Fibroblast of lung (primary cell): ENCODE results near the gene HS6ST2. TPM values are rescaled to one million over a fixed set of nuclear protein-coding genes. Genes with fewer than 3 reads are reported as not detected.

Source experiments
- DNase-seq, 2 donors: peaks; one replicate each; pipeline versions ENCODE4 v3.0.0 to v3.0.0-alpha.2; 2010; ENCODE audit warnings: low read depth in 2 of 2
- H2AFZ ChIP-seq: 2 replicates; pipeline ENCODE4 v1.5.1; 2012; ENCODE audit warnings: low read length, control low read depth, inconsistent platforms
- H3K27ac ChIP-seq: 2 replicates; pipeline ENCODE4 v1.5.1; 2011; ENCODE audit warnings: low read length, control low read depth; ENCODE audit not compliant: insufficient read depth
- H3K27me3 ChIP-seq: 2 replicates; pipeline ENCODE4 v1.5.1; 2011; ENCODE audit warnings: mild to moderate bottlenecking, low read length; ENCODE audit not compliant: control insufficient read depth, insufficient read depth
- H3K36me3 ChIP-seq: 2 replicates; pipeline ENCODE4 v1.5.1; 2011; ENCODE audit warnings: low read length; ENCODE audit not compliant: control insufficient read depth, insufficient read depth
- H3K4me1 ChIP-seq: 2 replicates; pipeline ENCODE4 v1.5.1; 2011; ENCODE audit warnings: low read length; ENCODE audit not compliant: control insufficient read depth, insufficient read depth; ENCODE audit errors: extremely low read depth
- H3K4me2 ChIP-seq: 2 replicates; pipeline ENCODE4 v1.5.1; 2011; ENCODE audit warnings: low read length, control low read depth; ENCODE audit not compliant: insufficient read depth; ENCODE audit errors: extremely low read depth
- H3K4me3 ChIP-seq, 4 experiments: fragments of 200-600 bp in 1 of 4; sonication (generic) in 1 of 4; replicated peaks in 1 of 4; 2 replicates each; pipeline ENCODE4 v1.5.1; 2011 to 2016; ENCODE audit warnings: low read length in 4 of 4, low read depth in 3 of 4, mild to moderate bottlenecking in 3 of 4, control low read depth in 2 of 4, inconsistent platforms in 1 of 4, mixed read lengths in 1 of 4; ENCODE audit not compliant: insufficient read depth in 1 of 4; ENCODE audit errors: control extremely low read depth in 1 of 4
- H3K79me2 ChIP-seq: 2 replicates; pipeline ENCODE4 v1.5.1; 2012; ENCODE audit warnings: mild to moderate bottlenecking, low read length, inconsistent platforms; ENCODE audit not compliant: control insufficient read depth, insufficient read depth
- H3K9ac ChIP-seq: 2 replicates; pipeline ENCODE4 v1.5.1; 2011; ENCODE audit warnings: mild to moderate bottlenecking, low read length, control low read depth; ENCODE audit not compliant: insufficient read depth
- H3K9me3 ChIP-seq: 2 replicates; pipeline ENCODE4 v1.5.1; 2012; ENCODE audit warnings: low read depth, low read length; ENCODE audit not compliant: control insufficient read depth, insufficient read depth
- H4K20me1 ChIP-seq: 2 replicates; pipeline ENCODE4 v1.5.1; 2011; ENCODE audit warnings: low read length; ENCODE audit not compliant: control insufficient read depth, insufficient read depth; ENCODE audit errors: extremely low read depth
- CTCF ChIP-seq, 2 donors: IDR thresholded peaks in 1 of 2; conservative IDR thresholded peaks in 1 of 2; 1 replicate in 1 of 2; 2 replicates in 1 of 2; pipeline ENCODE4 v1.5.1; 2011 to 2012; ENCODE audit warnings: low read length in 2 of 2, control low read depth in 1 of 2, inconsistent platforms in 1 of 2, low read depth in 1 of 2, mild to moderate bottlenecking in 1 of 2
- EZH2 ChIP-seq: IDR thresholded peaks from 2 replicates; pipeline ENCODE4 v1.5.1; 2012; ENCODE audit warnings: low read length, control low read depth, mild to moderate bottlenecking; ENCODE audit errors: missing control alignments
- polyA plus RNA-seq, 2 donors: library from polyadenylated mRNA; depleted of rRNA in 1 of 2; stranded (reverse) in 1 of 2; unstranded in 1 of 2; fragments of >200 nt; gene quantifications; 2 replicates each; pipeline ENCODE4 v1.2.1, GENCODE V29; 2011 to 2012; ENCODE audit warnings: missing spikeins in 1 of 2
- total RNA-seq: library from RNA; depleted of rRNA; stranded (reverse); fragments of >200 nt; gene quantifications from 2 replicates; pipeline ENCODE4 v1.2.1, GENCODE V29; 2014

Gene HS6ST2
- total and polyA plus RNA-seq, 2 donors (not counting 1 experiment from before 2014, with no cell fraction given), result 0.01 to 0.17 TPM

GRCh38 chrX:132862562-132862961 is 95.9 kb downstream of the HS6ST2 start:
- Histone ChIP-seq H3K27me3 (no peaks in the 10 kb centered on the region), H2AFZ (no peak overlapping the region), H3K9me3 (no peaks in the 10 kb centered on the region), H3K4me1 (no peaks in the 10 kb centered on the region), H3K36me3 (no peaks in the 10 kb centered on the region), H3K4me3 (no peak overlapping the region), H4K20me1 (no peaks in the 10 kb centered on the region), H3K79me2 (no peaks in the 10 kb centered on the region), H3K27ac (no peak overlapping the region), H3K9ac (no peak overlapping the region), H3K4me2 (no peak overlapping the region)
- TF ChIP-seq EZH2, result no peak
- no peak for TF ChIP-seq CTCF (conservative IDR thresholded peaks at IDR 0.05 in 1 of 2, IDR thresholded peaks at IDR 0.05 in 1 of 2; ENCODE audit: low read depth in 1 of 2, low read length in 2 of 2)
- no peak for DNase-seq

GRCh38 chrX:132861076-132861475 is 97.4 kb downstream of the HS6ST2 start:
- Histone ChIP-seq H3K27me3 (no peaks in the 10 kb centered on the region), H3K9ac (no peak overlapping the region), H3K4me2 (no peak overlapping the region), H3K27ac (no peak overlapping the region), H3K79me2 (no peaks in the 10 kb centered on the region), H3K4me3 (no peak overlapping the region), H4K20me1 (no peaks in the 10 kb centered on the region), H3K36me3 (no peaks in the 10 kb centered on the region), H3K9me3 (no peaks in the 10 kb centered on the region), H2AFZ (no peak overlapping the region), H3K4me1 (no peaks in the 10 kb centered on the region)
- TF ChIP-seq EZH2 (no peak), CTCF (conservative IDR thresholded peaks at IDR 0.05 in 1 of 2, IDR thresholded peaks at IDR 0.05 in 1 of 2; ENCODE audit: low read depth in 1 of 2, low read length in 2 of 2) (no peak)
- DNase-seq, result no peak

- Histone ChIP-seq H3K4me1 (no peaks in the 10 kb centered on the region), H4K20me1 (no peaks in the 10 kb centered on the region), H3K27ac (no peak overlapping the region), H3K4me2 (no peak overlapping the region), H3K4me3 (no peak overlapping the region), H3K27me3 (no peaks in the 10 kb centered on the region), H3K36me3 (no peaks in the 10 kb centered on the region), H3K79me2 (no peaks in the 10 kb centered on the region), H3K9me3 (no peaks in the 10 kb centered on the region), H3K9ac (no peak overlapping the region), H2AFZ (no peak overlapping the region)
- TF ChIP-seq EZH2, result no peak
- no peak for TF ChIP-seq CTCF (conservative IDR thresholded peaks at IDR 0.05 in 1 of 2, IDR thresholded peaks at IDR 0.05 in 1 of 2; ENCODE audit: low read depth in 1 of 2, low read length in 2 of 2)
- no peak for DNase-seq
Observed at GRCh38 chrX:132860200-132860599, 98.2 kb downstream of the HS6ST2 start.
